SJCRH30 (cell line): ENCODE results near the gene KIF16B. TPM values are rescaled to one million over a fixed set of nuclear protein-coding genes. Genes with fewer than 3 reads are reported as not detected.
"Not testable (repeated sequence)": the region's sequence is repeated elsewhere in the genome, so short reads cannot be mapped to it uniquely, and the experiment has no call there.

ENCODE experiments used
- DNase-seq, 2 experiments: peaks; one replicate each; pipeline ENCODE4 v3.0.0-alpha.2; 2015 to 2020
- H3K27ac ChIP-seq: fragments of 250-450 bp; sonication (Bioruptor Pico); 2 replicates; pipeline ENCODE4 v1.5.1; 2020; ENCODE audit warnings: mild to moderate bottlenecking, moderate library complexity
- H3K27me3 ChIP-seq: fragments of 250-450 bp; sonication (Bioruptor Pico); 2 replicates; pipeline ENCODE4 v1.5.1; 2020; ENCODE audit warnings: mild to moderate bottlenecking, moderate library complexity
- H3K36me3 ChIP-seq: fragments of 250-450 bp; sonication (Bioruptor Pico); 2 replicates; pipeline ENCODE4 v1.5.1; 2020; ENCODE audit warnings: mild to moderate bottlenecking, moderate library complexity
- H3K4me1 ChIP-seq: fragments of 250-450 bp; sonication (Bioruptor Pico); 2 replicates; pipeline ENCODE4 v1.5.1; 2020; ENCODE audit warnings: mild to moderate bottlenecking, moderate library complexity
- H3K4me3 ChIP-seq: fragments of 250-450 bp; sonication (Bioruptor Pico); 2 replicates; pipeline ENCODE4 v1.5.1; 2020; ENCODE audit warnings: mild to moderate bottlenecking, moderate library complexity
- H3K9me3 ChIP-seq: fragments of 250-450 bp; sonication (Bioruptor Pico); replicated peaks from 2 replicates; pipeline ENCODE4 v1.5.1; 2020; ENCODE audit warnings: mild to moderate bottlenecking, moderate library complexity
- total RNA-seq: library from RNA; depleted of rRNA; stranded (reverse); fragments of >200 nt; shearing (Covaris generic); gene quantifications from 2 replicates; pipeline ENCODE4 v1.2.3, GENCODE V29; 2014; rRNA removed

KIF16B gene
- total RNA-seq, 1 experiment from 2014 or later = 2.0 TPM

- Histone ChIP-seq H3K4me3 (no peak overlapping the region), H3K36me3 (no peaks in the 10 kb centered on the region), H3K4me1 (no peaks in the 10 kb centered on the region), H3K27me3 (no peaks in the 10 kb centered on the region), H3K9me3 (no peaks in the 10 kb centered on the region), H3K27ac (no peak overlapping the region)
- no peak for DNase-seq
These were observed 336.5 kb downstream of the KIF16B start for GRCh38 chr20:16236589-16237241.

GRCh38 chr20:16230402-16230801 is 342.8 kb downstream of the KIF16B start:
- no peaks in the 10 kb centered on the region for H3K4me1 ChIP-seq
- H3K27ac ChIP-seq = no peak overlapping the region
- H3K9me3 ChIP-seq = no peaks in the 10 kb centered on the region
- H3K4me3 ChIP-seq = no peak overlapping the region
- DNase-seq = no peak
- H3K27me3 ChIP-seq = no peaks in the 10 kb centered on the region
- no peaks in the 10 kb centered on the region for H3K36me3 ChIP-seq

- Histone ChIP-seq H3K4me3 (no peak overlapping the region), H3K9me3 (no peaks in the 10 kb centered on the region), H3K27me3 (no peaks in the 10 kb centered on the region), H3K36me3 (no peaks in the 10 kb centered on the region), H3K27ac (no peak overlapping the region), H3K4me1 (no peaks in the 10 kb centered on the region)
- DNase-seq = no peak
These were observed 343.4 kb downstream of the KIF16B start for GRCh38 chr20:16229813-16230212.

- Histone ChIP-seq H3K36me3 (no peaks in the 10 kb centered on the region), H3K4me3 (no peak overlapping the region), H3K9me3 (no peaks in the 10 kb centered on the region), H3K27me3 (no peaks in the 10 kb centered on the region), H3K27ac (no peak overlapping the region), H3K4me1 (no peaks in the 10 kb centered on the region)
- no peak for DNase-seq
These were observed 344.5 kb downstream of the KIF16B start for GRCh38 chr20:16228722-16229121.

- not testable (repeated sequence) for H3K4me1 ChIP-seq
These were observed 346.3 kb downstream of the KIF16B start for GRCh38 chr20:16226961-16227360.

GRCh38 chr20:16224836-16225235 is 348.4 kb downstream of the KIF16B start:
- Histone ChIP-seq H3K27ac (no peak overlapping the region), H3K4me3 (no peak overlapping the region), H3K36me3 (no peaks in the 10 kb centered on the region), H3K4me1 (no peaks in the 10 kb centered on the region), H3K27me3 (no peaks in the 10 kb centered on the region), H3K9me3 (no peaks in the 10 kb centered on the region)
- DNase-seq = no peak

More at GRCh38 chr20:16226961-16227360, 346.3 kb downstream of the KIF16B start:
- not testable (repeated sequence) for H3K27ac ChIP-seq, H3K36me3 ChIP-seq, H3K4me3 ChIP-seq, H3K27me3 ChIP-seq, H3K9me3 ChIP-seq, DNase-seq

- H3K36me3 ChIP-seq = no peaks in the 10 kb centered on the region
- H3K9me3 ChIP-seq = no peaks in the 10 kb centered on the region
- no peak overlapping the region for H3K27ac ChIP-seq
- no peaks in the 10 kb centered on the region for H3K4me1 ChIP-seq
- no peaks in the 10 kb centered on the region for H3K27me3 ChIP-seq
- no peak overlapping the region for H3K4me3 ChIP-seq
- no peak for DNase-seq
These were observed 350.3 kb downstream of the KIF16B start for GRCh38 chr20:16222859-16223411.

Other genes with a start within 250 kb of the KIF16B start
- 150 and 161 TPM in 2 replicates for gene SNRPB2, start 156.6 kb upstream of the KIF16B start, total RNA-seq
- gene OTOR, start 174.9 kb upstream of the KIF16B start, total RNA-seq = not detected in 2 replicates